Testis (tissue), 2 donors: ENCODE results near the gene LRP1B.

Experiments
- POLR2A ChIP-seq: fragments of 450-650 bp; IDR thresholded peaks from one replicate; pipeline ENCODE4 v1.6.1; 2017; ENCODE audit warnings: antibody characterized with exemption, mild to moderate bottlenecking, moderate library complexity
- TF ChIP-seq, protein P1 (sequence below), 3 experiments: fragments of 450-650 bp in 2 of 3; fragments of 200-600 bp in 1 of 3; sonication (generic) in 1 of 3; IDR thresholded peaks; one replicate each; pipeline ENCODE4 v1.5.1; 2016 to 2019; ENCODE audit warnings: antibody characterized with exemption in 3 of 3, mild to moderate bottlenecking in 2 of 3, moderate library complexity in 1 of 3

DNA sequence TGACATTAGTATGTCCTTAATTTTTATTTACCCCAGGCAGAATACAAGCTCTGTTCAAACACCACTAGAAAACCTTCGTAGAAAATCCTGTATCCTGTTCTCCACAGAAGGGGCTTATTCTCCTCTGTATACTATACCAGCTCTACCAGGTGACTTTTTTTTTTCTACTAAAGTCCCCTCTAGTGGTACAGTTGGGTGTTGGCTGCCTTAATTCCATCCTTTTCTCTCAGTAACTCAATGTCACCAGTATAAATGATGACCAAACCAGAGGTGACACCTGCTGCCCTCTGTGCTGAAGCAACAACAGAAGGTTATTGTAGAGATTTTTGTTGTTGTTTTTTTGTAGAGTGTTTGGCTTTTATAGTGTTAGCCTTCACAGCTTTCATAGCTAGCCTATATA, 1322.0 kb downstream of the LRP1B start:
- TF ChIP-seq, protein P1, sequence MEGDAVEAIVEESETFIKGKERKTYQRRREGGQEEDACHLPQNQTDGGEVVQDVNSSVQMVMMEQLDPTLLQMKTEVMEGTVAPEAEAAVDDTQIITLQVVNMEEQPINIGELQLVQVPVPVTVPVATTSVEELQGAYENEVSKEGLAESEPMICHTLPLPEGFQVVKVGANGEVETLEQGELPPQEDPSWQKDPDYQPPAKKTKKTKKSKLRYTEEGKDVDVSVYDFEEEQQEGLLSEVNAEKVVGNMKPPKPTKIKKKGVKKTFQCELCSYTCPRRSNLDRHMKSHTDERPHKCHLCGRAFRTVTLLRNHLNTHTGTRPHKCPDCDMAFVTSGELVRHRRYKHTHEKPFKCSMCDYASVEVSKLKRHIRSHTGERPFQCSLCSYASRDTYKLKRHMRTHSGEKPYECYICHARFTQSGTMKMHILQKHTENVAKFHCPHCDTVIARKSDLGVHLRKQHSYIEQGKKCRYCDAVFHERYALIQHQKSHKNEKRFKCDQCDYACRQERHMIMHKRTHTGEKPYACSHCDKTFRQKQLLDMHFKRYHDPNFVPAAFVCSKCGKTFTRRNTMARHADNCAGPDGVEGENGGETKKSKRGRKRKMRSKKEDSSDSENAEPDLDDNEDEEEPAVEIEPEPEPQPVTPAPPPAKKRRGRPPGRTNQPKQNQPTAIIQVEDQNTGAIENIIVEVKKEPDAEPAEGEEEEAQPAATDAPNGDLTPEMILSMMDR (IDR thresholded peaks at IDR 0.05), result no peak
- TF ChIP-seq POLR2A, result no peak
